Ecto neural progenitor cell (in vitro differentiated cells): ENCODE data around the gene HSD11B1L.
A peak's percentile ranks its signal among the peaks of the same experiment; 100 is the strongest.
"Not testable (repeated sequence)": the region's sequence is repeated elsewhere in the genome, so short reads cannot be mapped to it uniquely, and the experiment has no call there.

Source experiments
- DNase-seq: peaks from one replicate; pipeline ENCODE4 v3.0.0-alpha.2; 2018; ENCODE audit warnings: low spot score

The HSD11B1L gene

DNA sequence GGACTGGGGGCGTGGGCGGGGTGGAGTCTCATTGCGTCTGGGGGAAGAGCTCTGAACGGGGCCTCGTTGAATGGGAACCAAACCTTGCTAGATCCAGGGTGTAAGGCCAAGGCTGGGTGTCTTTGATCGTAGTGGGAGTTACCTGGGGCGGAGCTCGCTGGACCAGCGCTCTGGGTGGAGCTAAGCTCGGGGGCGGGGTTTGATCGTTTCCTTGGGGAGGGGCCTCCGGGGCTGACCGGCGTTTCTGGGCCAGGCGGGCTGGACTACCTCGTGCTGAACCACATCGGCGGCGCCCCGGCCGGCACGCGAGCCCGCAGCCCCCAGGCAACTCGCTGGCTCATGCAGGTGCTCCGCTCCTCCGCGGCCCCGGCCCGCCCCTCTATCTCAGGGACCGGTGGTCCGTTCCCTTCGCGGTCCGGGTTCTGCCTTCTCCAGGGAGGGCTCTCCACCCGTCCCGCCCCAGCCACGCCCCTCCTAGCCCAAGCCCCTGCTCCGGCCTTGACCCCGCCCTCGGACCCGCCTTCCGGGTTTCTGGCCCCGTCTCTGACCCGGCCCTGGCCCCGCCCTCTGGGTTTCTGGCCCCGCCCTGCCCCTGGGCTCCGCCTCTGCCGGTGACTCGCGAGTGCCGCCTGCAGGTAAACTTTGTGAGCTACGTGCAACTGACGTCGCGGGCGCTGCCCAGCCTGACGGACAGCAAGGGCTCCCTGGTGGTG, 6.0 kb downstream of the HSD11B1L start:
- DNase-seq, result peak; percentile 100

- DNase-seq, result no peak
These were observed 6.8 kb downstream of the HSD11B1L start for GRCh38 chr19:5687360-5688198.

DNA sequence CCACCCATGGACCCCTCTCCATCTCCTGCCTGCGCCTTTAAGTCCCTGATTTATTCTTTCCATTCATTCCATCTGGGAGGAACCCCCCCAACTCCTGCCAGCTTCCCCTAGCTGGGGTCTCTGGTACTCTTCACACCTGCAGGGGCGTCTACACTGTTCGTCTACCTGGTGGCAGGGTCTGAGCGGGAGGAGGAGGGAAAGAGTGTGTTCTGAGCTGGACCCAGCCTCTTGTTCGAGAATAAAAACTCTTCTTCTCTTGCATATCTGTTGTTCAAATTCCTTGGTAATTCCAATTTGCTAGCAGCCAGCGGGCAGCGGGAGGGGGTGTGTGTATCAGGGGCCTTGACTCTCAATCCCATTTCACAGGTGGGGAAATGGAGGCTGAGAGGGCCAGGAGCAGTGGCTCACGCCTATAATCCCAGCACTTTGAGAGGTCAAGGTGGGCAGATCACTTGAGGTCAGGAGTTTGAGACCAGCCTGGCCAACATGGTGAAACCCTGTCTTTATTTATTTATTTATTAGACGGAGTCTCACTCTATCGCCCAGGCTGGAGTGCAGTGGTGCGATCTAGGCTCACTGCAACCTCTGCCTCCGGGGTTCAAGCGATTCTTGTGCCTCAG, 7.5 kb downstream of the HSD11B1L start:
- not testable (repeated sequence) for DNase-seq

- peak; percentile 99 for DNase-seq
These were observed 9.5 kb downstream of the HSD11B1L start, which contains the start of gene RPL36 for GRCh38 chr19:5690125-5690954. Gene RPL36 (plus strand): TSS chr19:5690295. CDS start chr19:5690508, 213 bp downstream.

GRCh38 chr19:5690955-5691821, 10.4 kb downstream of the HSD11B1L start:
- DNase-seq, result no peak

GRCh38 chr19:5691822-5692722, 11.2 kb downstream of the HSD11B1L start:
- no peak for DNase-seq

DNA sequence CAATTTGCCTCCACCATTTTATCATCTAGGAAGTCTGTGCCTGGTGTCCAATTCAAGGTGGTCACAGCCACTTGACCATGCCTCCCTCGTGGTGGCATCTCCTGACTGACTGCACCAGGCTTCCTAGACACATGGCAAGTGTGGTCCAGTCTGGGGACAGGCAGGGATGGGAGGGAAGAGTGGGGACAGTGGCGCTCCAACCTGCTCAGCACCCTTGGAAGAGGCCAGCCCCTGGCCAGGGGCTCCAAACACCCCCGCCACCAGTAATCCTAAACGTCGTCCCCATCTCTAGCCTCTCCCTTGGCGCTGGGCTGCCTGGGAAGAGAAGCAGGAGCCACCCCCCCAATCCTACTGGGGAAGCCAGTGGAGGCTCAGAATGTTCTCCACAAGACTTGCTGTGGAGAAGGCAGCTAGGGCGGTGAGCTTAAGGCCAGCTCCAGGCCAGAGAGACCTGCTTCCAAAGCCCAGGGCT, 11.9 kb downstream of the HSD11B1L start:
- DNase-seq, result no peak

GRCh38 chr19:5693195-5694166, 12.7 kb downstream of the HSD11B1L start:
- DNase-seq, result no peak

DNA sequence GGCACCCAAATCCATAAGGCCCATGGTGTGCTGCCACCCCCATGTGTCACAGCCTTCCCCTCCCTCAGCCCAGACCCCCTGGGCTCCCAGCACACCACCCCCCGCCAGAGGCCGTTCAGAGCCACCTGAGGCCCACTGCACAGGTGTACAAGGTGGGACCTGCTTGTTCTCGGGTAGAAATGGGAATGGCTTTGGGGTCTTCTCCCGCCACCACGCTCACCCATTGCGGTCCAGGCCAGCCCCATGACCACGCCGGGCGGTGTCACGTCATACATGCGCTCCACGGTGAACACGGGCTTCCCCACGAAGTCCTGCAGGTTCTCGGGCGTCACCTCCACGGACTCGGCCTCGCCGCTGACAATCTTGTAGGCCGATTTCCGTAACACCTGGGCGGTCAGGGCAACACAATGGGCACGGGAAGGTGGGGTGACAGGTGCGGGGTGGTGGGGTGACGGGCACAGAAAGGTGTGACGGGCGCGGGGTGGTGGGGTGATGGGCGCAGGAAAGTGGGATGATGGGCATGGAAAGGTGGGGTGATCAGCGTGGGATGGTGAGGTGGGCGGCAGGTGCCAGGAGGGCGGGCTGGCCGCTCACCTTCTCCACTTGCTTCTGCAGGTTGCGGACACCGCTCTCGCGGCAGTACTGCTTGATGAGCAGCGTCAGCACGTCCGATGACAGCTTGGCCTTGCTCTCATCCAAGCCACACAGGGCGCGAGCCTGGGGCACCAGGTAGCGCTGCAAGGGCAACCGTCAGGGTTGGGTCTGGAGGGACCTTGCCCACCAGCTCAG, 13.5 kb downstream of the HSD11B1L start:
- no peak for DNase-seq

DNA sequence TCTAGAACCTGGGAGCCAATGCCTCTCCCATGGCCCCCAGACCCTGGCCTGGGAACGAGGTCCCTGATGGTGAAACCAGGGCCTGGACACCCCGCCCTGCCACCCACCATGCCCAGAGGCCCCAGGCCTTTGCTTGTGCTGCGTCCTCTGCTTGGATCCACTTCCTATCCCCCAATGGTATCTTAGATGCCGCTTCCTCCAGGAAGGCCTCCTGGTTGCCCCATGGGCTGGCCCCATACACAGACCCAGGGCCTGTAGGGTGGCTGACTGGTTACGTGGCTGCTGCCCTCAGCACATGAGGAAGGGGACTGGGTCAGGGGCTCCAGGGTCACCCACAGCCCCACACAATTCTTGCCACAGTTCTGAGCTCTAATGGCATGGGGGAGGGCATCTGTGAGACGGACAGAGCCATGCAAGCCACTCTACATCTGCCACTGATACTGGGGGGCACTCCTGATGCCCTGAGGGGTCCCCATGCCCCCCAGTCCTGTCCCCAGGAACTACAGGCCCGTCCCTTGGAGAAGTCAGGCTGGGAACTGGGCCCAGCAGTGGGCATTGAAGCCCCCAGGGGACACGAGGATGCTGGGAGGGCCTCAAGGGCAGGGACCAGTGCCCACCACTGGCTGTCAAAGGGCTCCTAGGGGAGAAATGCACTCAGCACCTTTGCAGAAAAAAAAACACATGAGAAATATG, 14.3 kb downstream of the HSD11B1L start:
- no peak for DNase-seq

DNA sequence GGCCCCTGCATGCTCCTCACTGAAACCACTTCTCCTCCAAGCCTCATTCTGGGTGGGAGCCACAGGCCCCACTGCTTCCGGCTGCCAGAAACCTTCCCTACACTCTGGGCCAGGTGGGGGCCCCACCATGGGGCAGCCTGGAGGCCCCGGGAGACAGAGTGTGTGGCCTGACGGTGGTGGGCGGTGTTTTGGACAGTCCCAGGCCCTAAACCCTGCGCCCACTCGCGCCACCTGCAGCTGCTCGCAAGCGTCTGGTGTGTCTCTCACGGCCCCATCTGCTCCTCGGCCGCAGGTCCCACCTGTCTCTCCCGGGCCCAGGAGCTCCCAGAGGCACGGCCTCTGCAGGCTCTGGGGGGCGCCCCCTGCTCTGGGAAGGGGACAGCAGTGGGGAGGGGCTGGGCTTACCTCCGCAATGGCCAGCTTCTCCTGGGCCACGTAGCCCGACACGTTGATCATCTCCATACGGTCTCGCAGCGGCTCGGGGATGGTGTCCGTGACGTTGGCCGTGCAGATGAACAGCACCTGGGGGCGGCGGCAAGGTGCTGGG, 14.9 kb downstream of the HSD11B1L start:
- no peak for DNase-seq

DNA sequence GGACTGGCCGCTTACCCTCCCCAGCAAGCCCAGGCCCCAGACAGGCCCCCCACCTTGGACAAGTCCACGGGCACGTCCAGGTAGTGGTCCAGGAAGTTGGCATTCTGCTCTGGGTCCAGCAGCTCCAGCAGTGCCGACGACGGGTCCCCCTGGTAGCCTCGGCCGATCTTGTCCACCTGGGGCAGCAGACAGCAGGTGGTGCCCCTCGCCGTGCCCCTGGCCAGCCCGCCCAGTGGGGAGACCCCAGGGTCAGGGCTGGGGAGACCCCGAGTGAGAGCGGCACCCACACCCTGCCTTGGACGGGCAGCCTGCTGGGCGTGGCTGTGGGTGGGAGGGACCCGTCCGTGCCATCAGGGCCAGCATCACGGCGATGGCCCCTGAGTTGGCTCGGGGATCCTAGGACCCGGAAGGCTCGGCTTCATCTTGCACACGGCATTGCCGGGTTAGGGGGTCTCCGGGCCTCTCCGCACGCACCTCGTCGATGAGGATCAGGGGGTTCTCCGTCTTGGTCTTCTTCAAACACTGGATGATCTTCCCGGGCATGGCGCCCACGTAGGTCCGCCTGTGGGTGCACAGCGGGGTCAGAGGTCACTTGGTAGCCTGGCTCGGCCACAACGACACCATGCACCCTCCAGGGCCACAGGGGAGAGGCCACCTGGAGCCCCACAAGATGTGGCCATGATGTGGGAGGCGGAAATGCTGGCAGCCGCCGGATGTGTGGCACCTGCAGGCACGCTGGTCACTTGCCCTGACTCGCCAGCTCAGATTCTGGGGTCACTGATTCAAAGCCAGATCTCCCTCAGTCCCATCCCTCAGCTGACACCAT, 15.6 kb downstream of the HSD11B1L start:
- DNase-seq, result no peak

DNA sequence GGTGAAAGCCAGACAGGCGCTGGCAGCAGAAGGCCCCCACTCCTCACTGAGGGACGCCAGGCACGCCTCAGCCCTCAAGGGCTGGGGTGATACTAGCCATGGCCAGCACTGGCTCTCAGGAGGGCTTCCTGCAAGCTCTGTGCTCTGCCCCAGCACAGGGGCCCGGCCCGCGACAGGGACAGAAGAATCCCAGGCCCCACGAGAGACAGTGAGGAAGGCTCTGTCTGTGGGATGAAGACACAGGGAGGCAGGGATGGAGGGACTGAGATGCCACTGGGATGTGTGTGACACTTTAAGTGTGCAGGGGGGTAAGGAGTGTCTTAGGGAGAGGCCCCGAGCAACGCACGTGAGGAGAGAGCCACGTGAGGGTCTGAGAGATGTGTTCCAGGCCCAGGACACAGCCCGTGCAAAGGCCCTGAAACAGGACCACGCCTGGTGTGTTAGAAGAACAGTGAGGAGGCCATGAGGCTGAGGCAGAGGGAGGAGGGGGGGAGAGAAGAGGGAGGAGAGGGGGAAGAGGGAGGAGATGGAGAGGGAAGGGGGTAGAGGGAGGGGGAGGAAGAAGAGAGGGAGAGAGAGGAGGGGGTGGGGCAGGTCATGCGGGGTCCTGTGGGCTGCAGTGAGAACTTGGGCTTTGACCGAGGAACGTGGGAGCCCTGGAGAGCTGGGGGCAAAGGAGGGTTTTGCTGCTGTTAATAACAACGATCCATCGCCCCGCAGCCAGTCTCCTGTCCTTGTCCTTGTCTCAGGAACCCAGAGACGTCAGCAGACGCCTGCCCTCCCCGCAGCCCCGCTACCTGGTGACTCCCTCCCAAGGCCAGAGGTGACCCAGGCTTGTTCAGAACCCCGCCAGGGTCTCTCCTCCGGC, 16.4 kb downstream of the HSD11B1L start:
- no peak for DNase-seq

DNA sequence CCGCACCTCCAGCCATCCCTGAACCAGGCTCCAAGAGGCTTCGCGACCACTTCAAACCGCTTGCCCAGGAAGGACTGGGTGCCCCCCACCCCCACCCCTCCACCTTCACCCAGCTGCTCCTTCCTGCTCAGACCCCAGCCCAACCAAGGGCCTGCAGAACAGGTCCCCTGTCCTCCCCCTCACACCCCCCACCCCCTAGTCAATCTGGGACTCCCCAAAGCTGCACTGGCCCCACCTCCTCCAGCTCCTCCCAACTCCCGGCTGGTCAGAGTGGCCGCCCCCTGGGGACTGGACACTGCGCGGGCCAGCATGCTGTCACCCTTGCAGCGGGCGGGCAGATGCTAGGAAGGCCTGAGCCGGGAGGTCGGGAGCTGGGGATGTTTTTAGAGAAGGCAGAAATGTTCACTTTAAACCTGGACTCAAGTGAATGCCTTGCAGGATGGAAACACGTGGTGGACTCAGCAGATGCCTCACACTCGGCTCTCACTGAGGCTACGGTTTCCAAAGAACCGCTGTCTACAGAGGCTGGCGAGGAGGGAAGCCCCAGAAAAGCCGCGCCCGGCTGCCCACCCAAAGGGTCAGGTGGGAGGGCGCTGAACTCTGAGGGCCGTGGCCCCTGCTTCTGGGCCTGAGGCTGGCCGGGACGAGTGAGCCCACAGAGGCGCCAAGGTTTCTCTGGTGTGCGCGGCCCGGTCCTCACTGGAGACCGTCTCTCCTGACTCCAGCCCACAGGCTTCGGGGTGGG, 17.2 kb downstream of the HSD11B1L start:
- DNase-seq, result no peak
